GF-D8 (cell line): ENCODE measurements around the gene DHPS.
"Not testable (repeated sequence)": the region's sequence is repeated elsewhere in the genome, so short reads cannot be mapped to it uniquely, and the experiment has no call there.

ENCODE experiments used
- DNase-seq: peaks from one replicate; lab custom pipeline; 2025; lab: John Stamatoyannopoulos, UW

The DHPS gene

DNA sequence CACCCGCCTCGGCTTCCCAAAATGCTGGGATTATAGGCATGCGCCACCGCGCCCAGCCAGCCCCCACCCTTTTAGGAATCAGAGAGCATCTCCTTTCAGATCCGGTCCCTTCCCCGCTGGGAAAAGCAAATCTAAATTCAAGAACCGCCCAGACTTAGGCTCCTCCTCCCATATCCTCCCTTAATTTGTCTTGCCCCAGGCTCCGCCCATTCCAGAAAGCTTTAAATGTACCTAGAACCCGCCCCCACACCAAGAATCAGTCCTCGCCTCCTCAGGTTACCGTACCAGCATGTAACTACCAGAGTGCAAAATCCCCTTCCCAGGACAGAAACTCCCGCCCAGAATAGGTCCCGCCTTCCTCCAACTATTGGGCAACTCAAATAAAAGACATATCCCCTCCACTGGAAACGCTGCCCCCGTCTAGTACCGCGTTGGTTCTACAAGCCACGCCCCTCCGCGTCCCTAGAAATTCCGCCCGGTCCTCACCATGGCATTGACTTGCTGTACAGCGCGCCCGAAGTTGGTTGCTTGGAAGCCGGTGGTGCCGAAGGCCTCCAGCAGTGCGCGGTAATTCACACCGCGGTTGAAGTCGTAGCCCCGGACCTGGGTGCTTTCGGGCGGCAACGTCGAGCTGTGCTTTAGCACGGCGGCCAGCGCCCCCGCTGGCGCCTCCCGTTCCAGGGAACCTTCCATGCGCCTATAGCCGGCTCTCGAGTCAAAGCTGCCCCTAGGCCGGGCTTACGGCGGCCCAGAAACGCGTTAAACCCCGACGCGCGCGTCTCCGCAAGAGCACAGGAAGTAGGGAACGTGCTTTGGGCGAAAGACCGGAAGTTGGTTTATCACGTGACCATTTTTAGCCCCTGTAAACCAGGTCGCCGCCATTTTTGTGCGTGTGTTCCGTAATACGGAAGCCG lies at the start of gene DHPS:
Gene DHPS, minus strand, starts transcription at position 807 of the 914 bp plus-strand sequence. Its CDS starts 114 bp downstream, at position 693.
- DNase-seq: peak; percentile 93

DNA sequence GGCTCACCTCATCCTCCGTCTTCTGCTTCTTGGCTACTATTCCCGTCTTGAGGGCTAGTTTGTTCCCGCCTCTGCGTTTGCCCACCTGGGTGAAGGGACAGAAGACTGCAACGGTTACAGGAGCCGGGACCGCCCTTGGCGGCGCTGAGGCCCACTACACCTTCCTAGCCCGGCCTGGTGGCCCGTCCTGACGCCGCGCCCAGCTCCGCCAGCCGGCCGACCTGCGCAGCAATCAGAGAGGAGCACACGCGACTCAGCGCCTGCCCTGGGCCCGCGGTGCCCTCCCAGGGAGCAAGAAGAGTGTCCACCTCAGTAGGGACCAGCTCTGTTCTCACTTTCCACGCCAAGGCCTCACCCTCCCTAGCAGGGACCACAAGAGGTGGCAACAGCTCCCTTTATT lies 49.7 kb upstream of the DHPS start:
- DNase-seq: no peak

DNA sequence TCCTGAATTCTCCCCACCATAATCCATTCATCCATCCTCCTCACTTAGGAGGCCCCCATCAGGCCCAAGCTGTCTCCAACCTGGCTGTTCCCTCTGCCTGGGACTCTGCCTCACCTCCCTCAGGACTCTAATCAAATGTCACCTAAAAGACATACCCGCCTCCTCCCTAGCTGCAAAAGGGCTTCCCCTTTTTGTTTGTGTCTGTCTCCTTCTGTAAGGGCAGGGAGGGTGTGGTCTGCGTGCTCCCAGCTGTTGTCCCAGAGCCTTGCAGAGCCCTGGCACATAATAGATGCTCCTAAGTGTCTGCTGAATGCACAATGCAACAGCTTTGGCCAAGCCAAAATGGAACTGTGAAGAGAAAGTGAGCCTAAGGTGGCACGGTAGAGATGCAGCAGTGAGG lies 48.4 kb upstream of the DHPS start:
- DNase-seq: no peak

DNA sequence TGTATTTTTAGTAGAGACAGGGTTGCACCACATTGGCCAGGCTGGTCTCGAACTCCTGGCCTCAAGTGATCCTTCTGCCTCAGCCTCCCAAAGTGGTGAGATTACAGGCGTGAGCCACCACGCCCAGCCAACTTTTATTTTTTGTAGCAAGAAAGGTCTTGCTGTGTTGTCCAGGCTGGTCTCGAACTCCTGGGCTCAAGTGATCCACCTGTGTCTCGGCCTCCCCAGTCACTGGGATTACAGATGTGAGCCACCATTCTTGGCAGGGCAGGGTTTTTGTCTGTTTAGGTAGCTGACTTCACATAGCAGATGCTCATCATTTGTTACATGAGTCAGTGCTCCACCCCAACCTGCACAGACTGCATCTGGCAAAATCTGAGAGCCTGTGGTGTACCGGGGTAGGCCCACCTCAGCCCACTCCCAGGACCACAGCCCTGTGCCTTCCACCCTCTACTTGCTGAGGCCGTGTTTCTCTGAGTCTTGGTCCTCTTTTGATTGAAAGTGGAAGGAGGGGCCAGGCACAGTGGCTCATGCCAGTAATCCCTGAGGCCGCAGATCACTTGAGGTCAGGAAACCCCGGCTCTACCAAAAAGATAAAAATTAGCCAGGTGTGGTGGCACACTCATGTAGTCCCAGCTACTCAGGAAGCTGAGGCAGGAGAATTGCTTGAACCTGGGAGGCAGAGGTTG lies 46.2 kb upstream of the DHPS start:
- DNase-seq: no peak

DNA sequence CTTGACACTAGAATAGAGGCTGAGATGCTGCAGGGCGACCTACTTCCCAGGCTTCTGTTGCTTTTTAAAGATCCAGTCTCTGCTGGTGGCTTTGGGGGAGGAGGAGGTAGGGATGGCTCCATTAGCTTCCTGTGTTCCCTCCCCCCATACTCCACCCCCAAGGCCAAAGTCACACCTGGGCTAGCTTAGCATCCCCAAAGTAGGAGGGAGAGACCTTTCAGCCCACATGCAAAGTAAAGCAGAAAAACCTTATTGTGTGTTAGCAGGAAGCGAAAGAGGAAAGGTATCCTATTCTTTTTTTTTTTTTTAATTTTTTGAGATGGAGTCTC lies 45.3 kb upstream of the DHPS start:
- no peak for DNase-seq

DNA sequence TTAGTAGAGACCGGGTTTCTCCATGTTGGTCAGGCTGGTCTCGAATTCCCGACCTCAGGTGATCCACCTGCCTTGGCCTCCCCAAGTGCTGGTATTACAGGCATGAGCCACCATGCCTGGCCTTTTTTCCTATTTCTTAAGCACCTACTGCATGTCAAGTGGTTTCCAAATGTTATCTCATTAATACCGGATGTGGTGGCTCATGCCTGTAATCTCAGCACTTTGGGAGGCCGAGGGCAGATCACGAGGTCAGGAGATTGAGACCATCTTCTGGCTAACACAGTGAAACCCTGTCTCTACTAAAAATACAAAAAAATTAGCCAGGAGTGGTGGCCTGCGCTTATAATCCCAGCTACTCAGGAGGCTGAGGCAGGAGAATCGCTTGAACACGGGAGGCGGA lies 43.9 kb upstream of the DHPS start:
- not testable (repeated sequence) for DNase-seq

DNA sequence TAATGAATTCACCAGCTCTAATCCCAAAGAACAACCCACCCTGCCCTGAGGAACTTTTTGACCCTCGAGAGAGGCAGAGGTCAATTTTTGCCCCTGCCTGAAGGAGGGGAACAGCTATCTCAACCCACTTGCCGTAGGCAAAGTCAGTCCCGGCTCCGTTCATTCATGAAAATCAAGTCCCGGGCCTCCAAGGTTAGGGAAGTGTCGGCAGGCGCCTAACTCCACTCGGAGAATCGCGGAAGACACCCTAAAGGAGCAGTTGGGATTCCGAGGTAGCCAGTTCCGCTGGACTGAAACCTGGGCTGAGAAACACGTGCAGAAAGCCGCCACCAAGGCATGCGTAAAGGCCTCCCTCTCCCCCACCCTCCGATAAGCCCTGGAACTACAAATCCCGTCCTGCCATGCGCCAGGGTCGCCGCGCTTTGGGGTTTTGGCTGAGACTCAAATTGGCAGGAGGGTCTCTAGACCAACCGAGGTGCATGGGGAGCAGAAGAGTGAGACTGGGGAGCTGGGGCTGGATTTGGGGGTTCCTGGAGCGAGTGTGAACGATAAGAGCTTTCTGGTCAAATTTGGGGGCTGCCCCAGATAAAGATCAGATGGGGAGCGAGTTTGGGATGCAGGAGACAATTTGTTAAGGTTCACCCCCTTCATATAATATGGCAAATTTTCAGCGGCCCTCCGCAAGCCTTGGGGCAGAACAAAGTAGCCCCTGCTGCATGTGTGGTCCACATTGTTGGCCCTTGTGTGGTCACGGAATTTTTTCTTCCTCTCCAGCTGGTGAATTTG lies 42.2 kb upstream of the DHPS start, which contains the start of gene TNPO2:
Gene TNPO2, minus strand, starts transcription at position 292 of the 786 bp plus-strand sequence. CDS start 2,955 bp downstream, outside the sequence.
- DNase-seq: peak; percentile 63

DNA sequence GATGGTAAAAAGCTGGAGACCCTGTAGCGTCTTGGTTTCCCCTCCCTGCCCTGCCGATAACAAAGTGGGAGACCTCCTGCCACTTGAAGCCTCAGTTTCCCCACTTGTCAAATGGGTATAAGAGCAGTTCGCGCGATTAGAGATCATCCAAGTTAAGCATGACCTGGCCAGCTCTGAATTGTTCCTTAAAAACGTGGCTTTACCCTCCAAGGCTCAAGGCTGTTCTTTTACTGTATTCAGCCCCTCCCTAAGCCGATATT lies 41.6 kb upstream of the DHPS start:
- no peak for DNase-seq

DNA sequence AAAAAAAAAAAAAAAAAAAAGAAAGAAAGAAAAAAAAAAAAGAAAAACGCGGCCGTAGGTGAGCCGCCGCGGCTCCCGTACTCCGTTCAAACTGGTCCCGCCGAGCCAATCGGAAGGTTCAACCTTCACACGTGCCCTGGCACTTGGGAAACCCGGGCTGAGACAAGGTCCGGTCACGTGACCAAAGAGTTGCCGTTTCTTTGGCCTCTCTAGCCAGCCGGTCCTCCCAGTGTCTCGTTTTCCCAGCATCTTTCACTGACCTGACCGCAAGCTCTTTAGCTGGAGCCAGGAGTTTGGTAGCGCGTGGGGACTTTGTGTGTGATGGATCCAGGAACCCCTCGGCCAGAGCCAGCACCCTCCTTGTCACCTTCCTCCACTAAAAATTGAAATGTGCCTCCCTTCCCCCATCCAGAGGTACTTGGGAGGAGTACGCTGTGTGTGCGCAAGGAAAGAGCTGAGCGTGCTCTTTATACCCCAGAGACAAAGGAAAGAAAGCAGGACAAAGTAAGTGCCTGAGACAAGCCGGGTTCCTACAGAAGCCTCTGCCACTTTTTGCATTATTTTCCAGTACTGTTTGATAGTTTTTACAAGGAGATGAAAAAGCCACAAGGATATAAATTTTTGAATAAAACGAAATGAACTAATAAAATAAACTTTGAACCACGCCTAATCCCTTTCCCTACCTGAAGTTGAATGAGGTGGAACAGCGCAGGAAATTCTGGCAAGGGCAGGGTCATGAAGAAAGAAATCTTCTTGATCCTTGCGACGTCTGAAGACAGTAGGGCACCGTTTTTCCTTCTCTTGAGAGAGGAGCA lies 41.1 kb upstream of the DHPS start:
- DNase-seq: peak; percentile 93

DNA sequence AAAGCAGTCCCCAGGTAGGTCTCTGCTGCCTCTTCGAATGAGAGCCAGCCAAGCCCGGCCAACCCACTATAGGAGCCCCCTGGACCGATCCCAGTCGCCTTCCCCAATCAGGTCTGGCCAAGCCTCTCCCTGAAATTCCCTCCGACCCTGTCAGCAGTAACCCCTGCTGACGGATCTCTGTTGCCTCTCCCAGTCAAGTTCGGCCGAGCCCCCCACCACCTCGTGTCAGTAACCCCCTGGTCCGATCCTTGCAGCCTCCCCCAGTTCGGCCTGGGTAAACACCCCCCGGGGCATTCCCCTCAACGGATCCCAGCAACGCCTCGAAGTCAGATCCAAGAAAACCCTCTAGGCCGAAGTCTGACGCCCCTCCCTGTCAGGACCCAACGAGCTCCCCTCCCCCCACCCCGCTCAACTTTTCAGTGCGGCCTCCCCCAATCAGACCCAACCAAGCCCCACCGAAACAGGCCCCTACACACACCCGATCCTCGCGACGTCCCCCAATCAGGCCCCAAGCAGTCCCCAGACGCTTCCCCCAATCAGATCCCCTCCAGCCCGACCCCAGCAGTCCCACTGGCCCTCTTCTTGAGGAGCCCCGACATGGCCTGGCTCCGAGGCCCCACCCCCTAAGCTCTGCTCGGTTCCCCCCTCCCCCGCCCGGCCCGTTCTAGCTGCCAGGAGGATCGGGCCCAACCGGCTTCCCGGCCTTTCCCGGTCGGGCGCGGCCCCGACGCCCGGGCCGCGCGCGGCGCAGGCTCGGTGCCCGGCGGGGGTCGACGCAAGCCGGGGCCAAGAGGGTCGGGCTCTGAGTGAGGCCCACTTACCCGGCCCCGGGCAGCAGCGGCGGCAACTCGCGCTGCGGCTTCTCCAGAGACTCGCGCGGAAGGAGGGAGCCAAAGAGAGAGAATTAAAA lies 40.2 kb upstream of the DHPS start:
- no peak for DNase-seq

DNA sequence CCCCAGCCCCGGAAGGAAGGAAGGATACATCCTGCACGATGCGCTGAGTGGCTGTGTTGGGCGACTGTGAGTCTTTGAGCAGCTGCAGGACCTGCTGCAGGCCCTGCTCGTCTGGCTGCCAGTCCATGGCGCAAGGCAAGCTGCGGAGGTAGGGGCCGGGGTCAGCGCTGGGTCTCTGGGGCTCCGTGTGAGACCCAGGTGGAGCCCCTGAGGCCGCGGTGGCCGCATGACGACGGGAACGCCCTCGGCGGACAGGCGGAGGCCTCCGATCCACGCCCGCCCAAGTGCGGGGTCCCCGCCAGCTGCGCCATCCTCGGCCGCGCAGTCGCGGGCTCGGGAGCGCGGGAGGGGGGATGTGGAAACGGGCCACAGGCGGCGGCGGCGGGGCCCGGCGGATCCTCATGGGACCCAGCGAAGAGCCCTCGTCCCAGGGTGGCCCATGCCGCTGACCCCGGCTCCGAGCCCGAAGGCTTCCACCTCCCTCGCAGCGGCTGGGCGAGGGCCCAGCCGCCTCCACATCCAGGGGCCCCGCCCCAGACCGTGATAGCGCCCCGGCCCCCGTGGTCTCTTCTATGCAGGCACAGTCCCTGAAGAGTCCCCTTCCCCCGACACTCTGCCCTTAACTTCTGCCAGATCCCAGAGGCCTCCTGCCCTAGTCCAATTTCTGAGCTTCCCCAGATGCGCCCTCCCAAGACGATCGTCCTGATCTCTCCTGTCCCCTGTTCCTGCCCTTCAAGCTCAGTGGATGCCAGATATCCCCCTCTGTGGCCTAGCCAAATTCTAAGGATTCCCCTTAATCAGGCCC lies 39.4 kb upstream of the DHPS start:
- DNase-seq: no peak

DNA sequence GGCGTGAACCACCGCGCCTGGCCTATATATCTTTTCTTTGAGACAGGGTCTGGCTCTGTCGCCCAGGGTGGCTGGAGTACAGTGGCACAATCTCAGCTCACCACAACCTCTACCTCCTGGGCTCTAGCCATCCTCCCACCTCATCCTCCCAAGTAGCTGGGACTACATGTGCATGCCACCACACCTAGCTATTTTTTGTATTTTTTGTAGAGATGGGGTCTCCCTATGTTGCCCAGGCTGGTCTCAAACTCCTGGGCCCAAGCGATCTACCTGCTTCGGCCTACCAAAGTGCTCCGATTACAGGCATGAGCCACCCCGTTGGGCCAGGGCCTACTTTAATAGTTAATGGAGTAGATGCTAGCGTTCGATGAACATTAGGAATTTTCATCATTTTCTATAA lies 38.6 kb upstream of the DHPS start:
- no peak for DNase-seq

DNA sequence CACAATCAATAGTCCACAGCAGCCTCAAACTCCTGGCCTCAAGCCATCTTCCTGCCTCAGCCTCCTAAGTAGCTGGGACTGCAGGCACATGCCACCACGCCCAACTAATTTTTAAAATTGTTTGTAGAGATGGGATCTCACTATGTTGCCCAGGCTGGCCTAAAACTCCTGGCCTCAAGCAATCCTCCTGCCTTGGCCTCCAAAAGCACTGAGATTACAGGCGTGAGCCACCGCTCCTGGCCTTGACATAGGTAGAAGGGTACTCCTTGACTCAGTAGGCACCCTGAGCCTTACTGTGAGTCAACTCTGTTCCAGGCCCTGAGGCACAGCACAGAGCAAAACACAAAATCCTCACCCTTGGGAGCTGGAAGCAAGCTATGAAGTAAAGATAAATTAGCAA lies 34.2 kb upstream of the DHPS start:
- DNase-seq: no peak

DNA sequence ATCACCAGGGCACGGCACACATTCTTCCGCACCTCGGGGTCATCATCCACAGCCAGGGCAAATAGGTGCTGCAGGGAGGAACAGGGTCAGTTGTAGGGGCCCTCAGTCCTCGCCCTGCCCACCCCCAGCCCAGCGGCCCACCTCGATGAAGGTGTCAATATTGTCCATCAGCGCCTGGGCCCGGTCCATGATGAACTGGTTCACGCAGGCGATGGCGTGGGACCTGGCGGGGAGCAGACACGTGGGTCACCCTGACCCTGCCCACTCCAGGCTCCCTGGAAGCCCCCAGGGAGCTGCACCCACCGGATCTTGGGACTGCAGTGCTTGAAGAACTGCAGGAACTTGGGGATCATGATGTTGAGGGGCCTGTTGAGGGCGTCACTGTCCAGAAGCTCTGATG lies 33.4 kb upstream of the DHPS start:
- DNase-seq: no peak

DNA sequence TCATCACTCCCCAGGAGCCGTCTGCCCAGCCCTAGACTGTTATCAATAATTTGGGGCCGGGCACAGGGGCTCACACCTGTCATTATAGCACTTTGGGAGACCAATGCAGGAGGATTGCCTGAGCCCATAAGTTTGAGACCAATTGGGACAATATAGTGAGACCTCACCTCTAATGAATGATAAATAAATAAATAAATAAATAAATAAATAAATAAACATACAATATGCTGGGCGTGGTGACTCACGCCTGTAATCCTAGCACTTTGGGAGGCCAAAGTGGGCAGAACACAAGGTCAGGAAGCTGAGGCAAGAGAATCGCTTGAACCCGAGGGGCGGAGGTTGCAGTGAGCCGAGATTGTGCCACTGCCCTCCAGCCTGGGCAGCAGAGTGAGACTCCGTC lies 31.6 kb upstream of the DHPS start:
- DNase-seq: not testable (repeated sequence)

DNA sequence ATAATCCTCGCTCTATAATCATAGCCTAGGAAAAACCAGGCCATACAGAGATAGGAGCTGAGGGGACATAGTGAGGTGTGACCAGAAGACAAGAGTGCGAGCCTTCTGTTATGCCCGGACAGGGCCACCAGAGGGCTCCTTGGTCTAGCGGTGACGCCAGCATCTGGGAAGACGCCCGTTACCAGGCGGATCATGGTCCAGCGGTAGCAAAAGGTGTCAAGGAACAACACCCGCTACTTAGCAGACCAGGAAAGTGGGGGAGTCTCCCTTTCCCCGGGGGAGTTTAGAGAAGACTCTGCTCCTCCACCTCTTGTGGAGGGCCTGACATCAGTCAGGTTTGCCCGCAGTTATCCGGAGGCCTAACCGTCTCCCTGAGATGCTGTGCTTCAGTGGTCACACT lies 30.4 kb upstream of the DHPS start:
- not testable (repeated sequence) for DNase-seq

DNA sequence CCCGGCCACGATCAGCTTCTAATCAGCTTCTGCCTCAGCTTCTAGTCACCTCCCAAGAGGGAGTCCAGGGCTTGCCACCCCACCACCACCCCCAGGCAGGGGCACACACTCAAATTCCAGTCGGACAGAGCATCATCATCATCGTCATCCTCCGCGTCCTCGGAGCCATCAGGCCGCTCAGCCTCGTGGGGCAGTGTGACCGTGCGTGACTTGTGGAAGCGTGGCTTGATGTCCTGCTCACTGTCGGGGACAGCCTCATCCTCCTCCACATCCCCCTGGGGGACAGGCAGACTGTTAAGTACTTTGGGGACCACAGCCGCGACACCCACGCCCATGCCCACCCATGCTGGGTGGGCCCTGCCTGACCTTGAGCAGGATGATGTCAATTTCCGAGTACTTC lies 29.5 kb upstream of the DHPS start:
- DNase-seq: no peak

DNA sequence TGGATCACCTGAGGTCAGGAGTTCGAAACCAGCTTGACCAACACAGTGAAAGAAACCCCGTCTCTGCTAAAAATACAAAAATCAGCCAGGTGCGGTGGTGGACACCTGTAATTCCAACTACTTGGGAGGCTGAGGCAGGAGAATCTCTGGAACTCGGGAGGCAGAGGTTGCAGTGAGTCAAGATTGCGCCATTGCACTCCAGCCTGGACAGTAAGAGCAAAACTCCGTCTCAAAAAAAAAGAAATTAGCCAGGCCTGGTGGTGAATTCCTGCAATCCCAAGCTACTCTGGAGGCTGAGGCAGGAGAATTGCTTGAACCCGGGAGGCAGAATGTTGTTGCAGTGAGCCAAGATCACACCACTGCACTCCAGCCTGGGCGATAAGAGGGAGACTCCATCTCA lies 27.0 kb upstream of the DHPS start:
- no peak for DNase-seq

DNA sequence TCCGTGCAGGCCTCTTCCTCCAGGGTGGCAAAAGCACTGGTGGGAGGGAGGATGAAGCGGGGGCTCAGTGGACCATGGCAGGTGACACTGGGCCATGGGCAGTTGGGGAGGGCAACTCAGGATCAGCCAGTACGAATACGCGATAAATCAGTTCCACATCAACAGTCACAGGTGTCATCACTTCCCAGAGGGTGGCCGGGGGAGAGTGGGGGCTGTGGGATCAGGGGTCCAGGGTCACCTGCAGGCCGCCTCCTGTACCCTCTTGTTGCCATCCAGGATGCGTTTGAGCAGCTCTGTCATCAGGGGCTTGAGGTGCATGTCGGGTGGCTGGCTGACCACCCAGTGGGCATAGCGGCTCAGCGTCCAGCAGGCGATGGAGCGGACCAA lies 24.6 kb upstream of the DHPS start:
- no peak for DNase-seq
